DND-41 (cell line): Measurements from ENCODE around the gene GRM4.

Experiments used
- ATAC-seq: fragments of 200-7000 bp; cut with Tn5 transposase; 3 replicates; pipeline ENCODE4 v1.9.1; 2021; ENCODE audit warnings: low read depth; ENCODE audit not compliant: insufficient read depth
- DNase-seq: peaks from one replicate; pipeline ENCODE4 v3.0.0-alpha.2; 2020
- H2AFZ ChIP-seq: 2 replicates; pipeline ENCODE4 v1.6.0; 2012; ENCODE audit warnings: low read depth, low read length
- H3K27ac ChIP-seq: 2 replicates; pipeline ENCODE4 v1.5.1; 2012; ENCODE audit warnings: low read length, inconsistent platforms
- H3K27me3 ChIP-seq: fragments of 200-600 bp; sonication (generic); 2 replicates; pipeline ENCODE4 v1.6.0; 2012; ENCODE audit warnings: low read length, mild to moderate bottlenecking, inconsistent platforms; ENCODE audit not compliant: insufficient read depth, poor library complexity
- H3K36me3 ChIP-seq: 2 replicates; pipeline ENCODE4 v1.5.1; 2012; ENCODE audit warnings: low read length, inconsistent platforms; ENCODE audit not compliant: insufficient read depth
- H3K4me1 ChIP-seq: 2 replicates; pipeline ENCODE4 v1.5.1; 2012; ENCODE audit warnings: mild to moderate bottlenecking, low read length; ENCODE audit not compliant: insufficient read depth
- H3K4me2 ChIP-seq: 2 replicates; pipeline ENCODE4 v1.6.0; 2012; ENCODE audit warnings: mild to moderate bottlenecking, moderate library complexity, low read length, inconsistent platforms; ENCODE audit not compliant: insufficient read depth
- H3K4me3 ChIP-seq, 2 experiments: fragments of 200-600 bp in 1 of 2; shearing (Covaris generic) in 1 of 2; 2 replicates each; pipeline ENCODE4 v1.5.1; 2012 to 2016; ENCODE audit warnings: inconsistent platforms in 2 of 2, low read length in 2 of 2, mild to moderate bottlenecking in 2 of 2, low read depth in 1 of 2, moderate library complexity in 1 of 2
- H3K79me2 ChIP-seq: 2 replicates; pipeline ENCODE4 v1.6.0; 2012; ENCODE audit warnings: low read length, inconsistent platforms; ENCODE audit not compliant: insufficient read depth
- H3K9ac ChIP-seq: 2 replicates; pipeline ENCODE4 v1.6.0; 2012; ENCODE audit warnings: low read depth, mild to moderate bottlenecking, inconsistent platforms, low read length, moderate library complexity
- H3K9me3 ChIP-seq: 2 replicates; pipeline ENCODE4 v1.5.1; 2012; ENCODE audit warnings: low read length, moderate library complexity, mild to moderate bottlenecking, inconsistent platforms; ENCODE audit not compliant: insufficient read depth, severe bottlenecking
- H4K20me1 ChIP-seq: 2 replicates; pipeline ENCODE4 v1.6.0; 2012; ENCODE audit warnings: low read length; ENCODE audit not compliant: insufficient read depth
- CTCF ChIP-seq: IDR thresholded peaks from 2 replicates; pipeline ENCODE4 v1.5.1; 2012; ENCODE audit warnings: borderline replicate concordance, low read length, moderate library complexity, mild to moderate bottlenecking; ENCODE audit not compliant: poor library complexity, severe bottlenecking; ENCODE audit errors: extremely low read depth
- EZH2 ChIP-seq: IDR thresholded peaks from 3 replicates; pipeline ENCODE4 v1.6.1; 2012; ENCODE audit warnings: borderline replicate concordance, low read depth, mild to moderate bottlenecking, moderate library complexity, low read length, inconsistent platforms; ENCODE audit not compliant: severe bottlenecking

The GRM4 gene

GRCh38 chr6:34102099-34102656 is 43.7 kb downstream of the GRM4 start:
- H2AFZ ChIP-seq = no peak overlapping the region
- H3K27ac ChIP-seq = no peak overlapping the region
- H3K36me3 ChIP-seq = no peaks in the 10 kb centered on the region
- DNase-seq (no peak), ATAC-seq (no peak)
- H3K4me1 ChIP-seq = no peaks in the 10 kb centered on the region
- TF ChIP-seq CTCF = no peak
- no peak for TF ChIP-seq EZH2
- no peak overlapping the region for H3K9ac ChIP-seq
- no peak overlapping the region for H3K4me3 ChIP-seq
- H3K79me2 ChIP-seq = no peaks in the 10 kb centered on the region
- no peak overlapping the region for H3K4me2 ChIP-seq
- peaks cover 8% of the 10 kb centered on the region; the same call in 1 of the 2 replicates for H4K20me1 ChIP-seq
- H3K27me3 ChIP-seq = peaks cover 10% of the 10 kb centered on the region
- no peaks in the 10 kb centered on the region for H3K9me3 ChIP-seq

- H4K20me1 ChIP-seq = peaks cover 9% of the 10 kb centered on the region
- no peak overlapping the region for H3K4me2 ChIP-seq
- ATAC-seq (no peak), DNase-seq (no peak)
- H3K4me1 ChIP-seq = no peaks in the 10 kb centered on the region
- H2AFZ ChIP-seq = no peak overlapping the region
- peaks cover 10% of the 10 kb centered on the region for H3K27me3 ChIP-seq
- H3K36me3 ChIP-seq = no peaks in the 10 kb centered on the region
- no peak overlapping the region for H3K27ac ChIP-seq
- TF ChIP-seq CTCF (no peak), EZH2 (no peak)
- no peaks in the 10 kb centered on the region for H3K9me3 ChIP-seq
- H3K79me2 ChIP-seq = no peaks in the 10 kb centered on the region
- no peak overlapping the region for H3K9ac ChIP-seq
- no peak overlapping the region for H3K4me3 ChIP-seq
Measured at GRCh38 chr6:34100788-34101187, 45.1 kb downstream of the GRM4 start.

- peaks cover 14% of the 10 kb centered on the region for H3K27me3 ChIP-seq
- no peak for TF ChIP-seq CTCF
- no peak for TF ChIP-seq EZH2
- H3K9me3 ChIP-seq = no peaks in the 10 kb centered on the region
- no peak overlapping the region for H2AFZ ChIP-seq
- no peaks in the 10 kb centered on the region for H3K79me2 ChIP-seq
- peaks cover 9% of the 10 kb centered on the region for H4K20me1 ChIP-seq
- H3K27ac ChIP-seq = no peak overlapping the region
- no peak overlapping the region for H3K4me3 ChIP-seq
- no peak overlapping the region for H3K4me2 ChIP-seq
- DNase-seq (no peak), ATAC-seq (no peak)
- no peak overlapping the region for H3K9ac ChIP-seq
- no peaks in the 10 kb centered on the region for H3K4me1 ChIP-seq
- no peaks in the 10 kb centered on the region for H3K36me3 ChIP-seq
Measured at GRCh38 chr6:34099878-34100277, 46.0 kb downstream of the GRM4 start.
